Activated CD8-positive, alpha-beta T cell treated with anti-CD3 and anti-CD28 coated beads for 36 hours (primary cell): Measurements from ENCODE around the gene LRRC3. TPM values are rescaled to one million over a fixed set of nuclear protein-coding genes. Genes with fewer than 3 reads are reported as not detected.

Experiments
- ATAC-seq: fragments of 200-7000 bp; cut with Tn5 transposase; one replicate; pipeline ENCODE4 v1.10.0; 2021; ENCODE audit warnings: mild to moderate bottlenecking, moderate library complexity
- CTCF ChIA-PET: fragments of 350-600 bp; sonication (Branson Sonifier 250); formaldehyde crosslinking; loops from one replicate; lab custom pipeline; 2021; ENCODE audit warnings: antibody characterized with exemption; lab: Charles Lee
- POLR2A ChIA-PET: fragments of 350-600 bp; sonication (Branson Sonifier 250); formaldehyde crosslinking; loops from one replicate; lab custom pipeline; 2021; ENCODE audit warnings: antibody characterized with exemption; lab: Charles Lee
- DNase-seq: peaks from one replicate; pipeline ENCODE4 v3.0.0-alpha.2; 2020
- H3K27ac Mint-ChIP-seq: one replicate; pipeline ENCODE4 v1.8.0; 2021; ENCODE audit warnings: mild to moderate bottlenecking, mixed read lengths
- H3K27me3 Mint-ChIP-seq: one replicate; pipeline ENCODE4 v1.8.0; 2021; ENCODE audit warnings: mixed read lengths
- H3K36me3 Mint-ChIP-seq: one replicate; pipeline ENCODE4 v1.8.0; 2021; ENCODE audit warnings: low read depth, mixed read lengths
- H3K4me1 Mint-ChIP-seq: one replicate; pipeline ENCODE4 v1.8.0; 2021; ENCODE audit warnings: low read depth, mixed read lengths
- H3K4me3 Mint-ChIP-seq: one replicate; pipeline ENCODE4 v1.8.0; 2021; ENCODE audit warnings: mild to moderate bottlenecking, moderate library complexity, mixed read lengths
- H3K9me3 Mint-ChIP-seq: one replicate; pipeline ENCODE4 v1.8.0; 2021; ENCODE audit warnings: mixed read lengths
- CTCF ChIP-seq: fragments of 200-600 bp; IDR thresholded peaks from one replicate; pipeline ENCODE4 v1.8.0; 2022; ENCODE audit warnings: antibody characterized with exemption, mild to moderate bottlenecking
- intact Hi-C: fragments of 100-400 bp; cut with micrococcal nuclease; formaldehyde crosslinking; loops from one replicate; pipeline ENCODE4 v1.10.0; 2022
- total RNA-seq, 2 experiments: library from RNA; stranded (reverse); gene quantifications; one replicate each; pipeline ENCODE4 v1.2.3, GENCODE V29; 2021

Gene LRRC3
- total RNA-seq, 2 experiments from 2014 or later: 1.8 to 1.9 TPM

GRCh38 chr21:44490405-44490804 lies 35.1 kb downstream of the LRRC3 start:
- ATAC-seq (no peak), DNase-seq (no peak)
- no peak for TF ChIP-seq CTCF
- intact Hi-C loops: no loop called here
- POLR2A ChIA-PET: no interaction called here
- CTCF ChIA-PET: interaction anchor here (0.6 to 1.6 kb wide), 5 partner anchors 17 to 308 kb away, joined by 3 to 4 read pairs (median 3); no protein-coding TSS in a partner anchor
- H3K27ac Mint-ChIP-seq: no peak overlapping the region
- no peaks in the 10 kb centered on the region for H3K36me3 Mint-ChIP-seq
- no peak overlapping the region for H3K4me3 Mint-ChIP-seq
- peaks cover 6% of the 10 kb centered on the region for H3K27me3 Mint-ChIP-seq
- peaks cover 19% of the 10 kb centered on the region for H3K9me3 Mint-ChIP-seq
- peaks cover 4% of the 10 kb centered on the region for H3K4me1 Mint-ChIP-seq

GRCh38 chr21:44490816-44491215 lies 35.5 kb downstream of the LRRC3 start:
- peaks cover 7% of the 10 kb centered on the region for H3K27me3 Mint-ChIP-seq
- H3K27ac Mint-ChIP-seq: no peak overlapping the region
- ChIA-PET CTCF (interaction anchor here (0.6 to 1.6 kb wide), 2 partner anchors 17 to 20 kb away, joined by 3 read pairs; no protein-coding TSS in a partner anchor), POLR2A (no interaction called here)
- H3K9me3 Mint-ChIP-seq: peaks cover 19% of the 10 kb centered on the region
- DNase-seq: no peak
- ATAC-seq: no peak
- no peak for TF ChIP-seq CTCF
- peaks cover 4% of the 10 kb centered on the region for H3K4me1 Mint-ChIP-seq
- no peak overlapping the region for H3K4me3 Mint-ChIP-seq
- intact Hi-C loops: no loop called here
- H3K36me3 Mint-ChIP-seq: no peaks in the 10 kb centered on the region

GRCh38 chr21:44492567-44493385 lies 37.5 kb downstream of the LRRC3 start:
- H3K4me3 Mint-ChIP-seq: no peak overlapping the region
- POLR2A ChIA-PET: no interaction called here
- ATAC-seq (no peak), DNase-seq (no peak)
- CTCF ChIA-PET: interaction anchor here (1.2 to 2.2 kb wide), 2 partner anchors 13 to 18 kb away, joined by 3 to 10 read pairs; no protein-coding TSS in a partner anchor
- H3K9me3 Mint-ChIP-seq: peaks cover 19% of the 10 kb centered on the region
- no peak for TF ChIP-seq CTCF
- no peaks in the 10 kb centered on the region for H3K4me1 Mint-ChIP-seq
- peak overlapping the region; percentile 10 for H3K27ac Mint-ChIP-seq
- H3K27me3 Mint-ChIP-seq: peaks cover 8% of the 10 kb centered on the region
- intact Hi-C loops: no loop called here
- H3K36me3 Mint-ChIP-seq: no peaks in the 10 kb centered on the region

GRCh38 chr21:44494418-44494817 lies 39.1 kb downstream of the LRRC3 start:
- DNase-seq (no peak), ATAC-seq (no peak)
- no peaks in the 10 kb centered on the region for H3K36me3 Mint-ChIP-seq
- H3K9me3 Mint-ChIP-seq: peaks cover 19% of the 10 kb centered on the region
- no peaks in the 10 kb centered on the region for H3K4me1 Mint-ChIP-seq
- H3K4me3 Mint-ChIP-seq: no peak overlapping the region
- no peak for TF ChIP-seq CTCF
- no peak overlapping the region for H3K27ac Mint-ChIP-seq
- intact Hi-C loops: no loop called here
- CTCF ChIA-PET: interaction anchor here (1.0 to 2.2 kb wide), 4 partner anchors 10 to 267 kb away, joined by 3 to 10 read pairs (median 3); no protein-coding TSS in a partner anchor
- H3K27me3 Mint-ChIP-seq: peaks cover 8% of the 10 kb centered on the region
- POLR2A ChIA-PET: interaction anchor here (0.7 kb wide), 1 partner anchor 235 kb away, joined by 3 read pairs; no protein-coding TSS in a partner anchor

GRCh38 chr21:44494956-44495355 lies 39.6 kb downstream of the LRRC3 start:
- intact Hi-C loops: no loop called here
- Mint-ChIP-seq H3K9me3 (peaks cover 19% of the 10 kb centered on the region), H3K27ac (no peak overlapping the region), H3K27me3 (peaks cover 8% of the 10 kb centered on the region), H3K36me3 (no peaks in the 10 kb centered on the region), H3K4me1 (no peaks in the 10 kb centered on the region), H3K4me3 (no peak overlapping the region)
- ATAC-seq (no peak), DNase-seq (no peak)
- TF ChIP-seq CTCF: no peak
- ChIA-PET CTCF (interaction anchor here (1.0 to 2.2 kb wide), 6 partner anchors 11 to 266 kb away, joined by 3 to 10 read pairs (median 3); no protein-coding TSS in a partner anchor), POLR2A (interaction anchor here (0.7 kb wide), 1 partner anchor 234 kb away, joined by 3 read pairs; no protein-coding TSS in a partner anchor)
